GM23338 (cell line): ENCODE measurements around the gene ZNF611. TPM values are rescaled to one million over a fixed set of nuclear protein-coding genes. Genes with fewer than 3 reads are reported as not detected.
"Not testable (repeated sequence)": the region's sequence is repeated elsewhere in the genome, so short reads cannot be mapped to it uniquely, and the experiment has no call there.

Source experiments
- ATAC-seq: fragments of 200-7000 bp; cut with Tn5 transposase; 3 replicates; pipeline ENCODE4 v1.9.1; 2020
- DNase-seq: peaks from one replicate; pipeline ENCODE4 v3.0.0-alpha.2; 2015; ENCODE audit warnings: low spot score
- H2AFZ ChIP-seq: fragments of 200-600 bp; sonication (generic); 2 replicates; pipeline ENCODE4 v1.8.0; 2016; ENCODE audit warnings: antibody characterized with exemption, mild to moderate bottlenecking, moderate library complexity
- H3F3A ChIP-seq: fragments of 200-600 bp; sonication (generic); replicated peaks from 2 replicates; pipeline ENCODE4 v1.8.0; 2017; ENCODE audit warnings: antibody characterized with exemption, mixed run types, low read depth
- H3K27ac ChIP-seq: fragments of 200-600 bp; sonication (generic); 2 replicates; pipeline ENCODE4 v1.6.1; 2016; ENCODE audit warnings: low read depth
- H3K27me3 ChIP-seq: fragments of 200-600 bp; sonication (generic); 2 replicates; pipeline ENCODE4 v1.8.0; 2016; ENCODE audit warnings: mild to moderate bottlenecking, mixed run types, moderate library complexity; ENCODE audit not compliant: insufficient read depth
- H3K36me3 ChIP-seq: fragments of 200-600 bp; sonication (generic); 2 replicates; pipeline ENCODE4 v1.8.0; 2016; ENCODE audit warnings: mild to moderate bottlenecking; ENCODE audit not compliant: insufficient read depth
- H3K4me1 ChIP-seq: fragments of 200-600 bp; sonication (generic); 2 replicates; pipeline ENCODE4 v1.8.0; 2016; ENCODE audit warnings: mild to moderate bottlenecking, moderate library complexity; ENCODE audit not compliant: insufficient read depth
- H3K4me2 ChIP-seq: fragments of 200-600 bp; sonication (generic); 2 replicates; pipeline ENCODE4 v1.7.1; 2017; ENCODE audit warnings: mixed run types
- H3K4me3 ChIP-seq: fragments of 200-600 bp; sonication (generic); 2 replicates; pipeline ENCODE4 v1.6.1; 2016; ENCODE audit warnings: mixed run types
- H3K79me2 ChIP-seq: fragments of 200-600 bp; sonication (generic); replicated peaks from 2 replicates; pipeline ENCODE4 v1.8.0; 2017; ENCODE audit warnings: mild to moderate bottlenecking; ENCODE audit not compliant: insufficient read depth
- H3K9me2 ChIP-seq: fragments of 200-600 bp; sonication (generic); 2 replicates; pipeline ENCODE4 v1.8.0; 2017; ENCODE audit not compliant: insufficient read depth
- H4K20me1 ChIP-seq: fragments of 200-600 bp; sonication (generic); replicated peaks from 2 replicates; pipeline ENCODE4 v1.8.0; 2017; ENCODE audit warnings: mild to moderate bottlenecking; ENCODE audit not compliant: insufficient read depth
- H3K27ac Mint-ChIP-seq: 2 replicates; pipeline ENCODE4 v1.8.0; 2020; ENCODE audit warnings: inconsistent platforms, mild to moderate bottlenecking, moderate library complexity, mixed read lengths
- H3K27me3 Mint-ChIP-seq: 3 replicates; pipeline ENCODE4 v1.8.0; 2022; ENCODE audit warnings: low read depth, mild to moderate bottlenecking, moderate library complexity, mixed read lengths, inconsistent platforms; ENCODE audit not compliant: insufficient read depth, poor library complexity
- H3K36me3 Mint-ChIP-seq: 3 replicates; pipeline ENCODE4 v1.8.0; 2021; ENCODE audit warnings: low read depth, mild to moderate bottlenecking, inconsistent platforms, moderate library complexity, mixed read lengths
- H3K4me1 Mint-ChIP-seq: 3 replicates; pipeline ENCODE4 v1.8.0; 2020; ENCODE audit warnings: mild to moderate bottlenecking, inconsistent platforms, mixed read lengths
- H3K4me3 Mint-ChIP-seq: 3 replicates; pipeline ENCODE4 v1.8.0; 2021; ENCODE audit warnings: moderate library complexity, mild to moderate bottlenecking, inconsistent platforms, mixed read lengths
- H3K9me3 Mint-ChIP-seq: 3 replicates; pipeline ENCODE4 v1.8.0; 2020; ENCODE audit warnings: moderate library complexity, mild to moderate bottlenecking, inconsistent platforms, mixed read lengths
- JUNB ChIP-seq: IDR thresholded peaks from one replicate; pipeline ENCODE4 v1.6.1; 2016; ENCODE audit warnings: antibody characterized with exemption; ENCODE audit not compliant: unreplicated experiment
- STAT1 ChIP-seq: IDR thresholded peaks from one replicate; pipeline ENCODE4 v1.6.1; 2016; ENCODE audit warnings: antibody characterized with exemption; ENCODE audit not compliant: unreplicated experiment
- ZNF114 ChIP-seq: fragments of 250-450 bp; sonication (Bioruptor Pico); IDR thresholded peaks from 2 replicates; pipeline ENCODE4 v1.5.0; 2020; ENCODE audit warnings: mild to moderate bottlenecking, moderate library complexity
- ZNF331 ChIP-seq: fragments of 250-450 bp; sonication (Bioruptor Pico); IDR thresholded peaks from 2 replicates; pipeline ENCODE4 v1.5.0; 2020; ENCODE audit warnings: low read depth, mild to moderate bottlenecking, moderate library complexity
- polyA plus RNA-seq: library from polyadenylated mRNA; unstranded; fragments of >200 nt; fragmentation: Nextera tagmentation; extraction: Ambion mirVana; gene quantifications from 2 replicates; pipeline ENCODE4 v1.2.1, GENCODE V29; 2016
- total RNA-seq: library from RNA; depleted of rRNA; stranded (reverse); fragments of >200 nt; shearing (Covaris generic); gene quantifications from 2 replicates; pipeline ENCODE4 v1.2.3, GENCODE V29; 2014
- TF ChIP-seq, protein P1 (sequence below): IDR thresholded peaks from 2 replicates; pipeline ENCODE4 v1.6.1; 2016; ENCODE audit warnings: antibody characterized with exemption
- TF ChIP-seq, protein P2 (sequence below): fragments of 250-450 bp; sonication (Bioruptor Pico); IDR thresholded peaks from 2 replicates; pipeline ENCODE4 v1.5.0; 2020; ENCODE audit warnings: mild to moderate bottlenecking, moderate library complexity

ZNF611 gene
- total and polyA plus RNA-seq, 2 experiments from 2014 or later, result 5.3 to 16.4 TPM

DNA sequence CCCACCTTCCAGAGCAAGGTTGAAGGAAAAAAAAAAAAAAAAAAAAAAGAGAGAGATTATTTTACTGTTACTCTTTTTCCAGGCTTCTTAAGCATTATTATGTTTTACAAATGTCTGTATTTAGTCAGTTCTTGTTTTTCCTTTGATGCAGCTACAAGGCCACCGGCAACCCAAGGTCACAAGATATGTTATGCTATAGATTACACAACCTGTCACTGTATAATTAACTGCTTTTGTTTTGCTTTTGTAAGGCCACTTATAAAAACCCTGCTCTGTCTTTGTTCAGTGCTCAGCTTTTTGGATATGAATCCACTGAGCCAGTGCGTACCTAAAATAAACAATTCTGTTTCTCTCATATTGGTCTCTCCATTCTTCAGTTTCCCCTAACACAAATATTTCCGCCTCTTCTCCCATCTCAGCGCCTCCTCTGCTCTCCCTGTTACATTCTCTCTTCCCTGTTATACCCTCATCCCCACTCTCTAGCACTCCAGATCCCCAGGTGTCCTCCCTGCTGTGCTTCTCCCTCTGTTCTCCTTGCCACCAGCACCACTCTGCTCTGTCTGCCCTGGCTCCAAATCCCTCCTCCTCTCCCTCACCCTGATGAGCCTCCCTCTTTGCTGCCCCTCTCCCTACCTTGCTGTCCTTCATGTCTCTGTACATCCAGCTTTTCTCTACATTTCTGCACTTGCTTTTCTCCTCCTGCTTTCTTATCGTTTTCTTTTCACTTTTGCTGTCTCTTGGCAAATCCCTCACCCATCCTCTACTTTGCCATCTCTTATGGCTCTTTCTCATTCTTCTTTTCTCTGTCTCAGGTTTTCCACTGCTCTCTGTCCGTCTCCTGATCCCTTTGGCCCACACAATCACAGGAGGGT is 45.7 kb downstream of the ZNF611 start:
- H3K27ac ChIP-seq, H3F3A ChIP-seq, H3K9me2 ChIP-seq, H3K27ac Mint-ChIP-seq, H3K9me3 Mint-ChIP-seq, H3K79me2 ChIP-seq, H3K36me3 Mint-ChIP-seq, DNase-seq, H4K20me1 ChIP-seq, H3K36me3 ChIP-seq, ATAC-seq: not testable (repeated sequence)
- Histone ChIP-seq H3K4me2 (peak overlapping the region; percentile 92), H3K4me1 (0 out of 2 replicates have a peak, but pooled peaks cover 11% of the 10 kb centered on the region), H2AFZ (peak overlapping the region; percentile 83; the same call in 1 of the 2 replicates), H3K27me3 (peaks cover 43% of the 10 kb centered on the region), H3K4me3 (peak overlapping the region; percentile 80)
- Mint-ChIP-seq H3K4me3 (peak overlapping the region; percentile 88), H3K4me1 (peaks cover 15% of the 10 kb centered on the region), H3K27me3 (peaks cover 24% of the 10 kb centered on the region)

DNA sequence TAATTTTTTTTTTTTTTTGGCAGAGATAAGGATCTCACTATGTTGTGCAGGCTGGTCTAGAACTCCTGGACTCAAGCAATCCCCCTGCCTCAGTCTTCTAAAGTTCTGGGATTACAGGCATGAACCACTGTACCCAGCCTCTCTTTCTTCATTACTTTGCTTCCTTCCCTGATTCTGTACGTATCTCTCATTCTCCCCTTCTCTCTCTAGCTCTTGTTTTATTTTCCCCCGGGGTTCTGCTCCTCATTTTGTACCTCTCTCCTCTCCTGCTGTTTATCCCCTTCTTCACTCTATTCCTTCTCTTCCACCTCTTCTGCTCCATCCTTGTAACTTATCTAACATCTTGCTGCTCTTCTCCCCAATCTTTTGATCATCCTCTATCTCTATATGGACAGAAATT is 46.5 kb downstream of the ZNF611 start:
- Histone ChIP-seq H3K4me1 (0 out of 2 replicates have a peak, but pooled peaks cover 11% of the 10 kb centered on the region), H3K27ac (no peak overlapping the region), H3K4me3 (no peak overlapping the region), H2AFZ (no peak overlapping the region), H3K36me3 (no peaks in the 10 kb centered on the region), H3F3A (0 out of 2 replicates have a peak, but pooled peaks cover 9% of the 10 kb centered on the region), H3K9me2 (no peaks in the 10 kb centered on the region), H3K27me3 (peaks cover 43% of the 10 kb centered on the region), H4K20me1 (peaks cover 4% of the 10 kb centered on the region; the same call in 1 of the 2 replicates), H3K79me2 (no peaks in the 10 kb centered on the region), H3K4me2 (no peak overlapping the region)
- no peak for TF ChIP-seq ZNF331 (CRISPR knock-in tag)
- Mint-ChIP-seq H3K36me3 (no peaks in the 10 kb centered on the region; the same call in 2 of the 3 replicates), H3K9me3 (no peaks in the 10 kb centered on the region; the same call in 2 of the 3 replicates), H3K4me3 (no peak overlapping the region), H3K4me1 (peaks cover 15% of the 10 kb centered on the region), H3K27me3 (peaks cover 24% of the 10 kb centered on the region), H3K27ac (no peak overlapping the region)
- DNase-seq (no peak), ATAC-seq (no peak)

DNA sequence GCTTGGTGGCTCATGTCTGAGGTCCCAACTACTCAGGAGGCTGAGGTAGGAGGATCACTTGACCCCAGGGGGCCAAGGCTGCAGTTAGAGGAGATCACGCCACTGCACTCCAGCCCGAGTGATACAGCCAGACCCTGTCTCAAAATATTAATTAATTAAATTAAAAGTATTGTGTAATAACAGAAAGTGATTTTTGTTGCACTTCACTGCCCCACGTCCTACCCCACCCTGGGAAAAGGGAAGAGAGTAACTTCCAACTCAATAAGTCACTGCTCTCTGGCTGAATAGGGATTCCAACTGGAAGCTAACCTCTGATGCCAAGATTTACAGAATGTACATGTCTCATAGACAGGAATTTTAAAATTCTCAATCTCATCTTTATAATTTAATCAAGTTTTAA is 47.2 kb downstream of the ZNF611 start:
- Histone ChIP-seq H2AFZ (no peak overlapping the region), H4K20me1 (peaks cover 4% of the 10 kb centered on the region; the same call in 1 of the 2 replicates), H3K4me2 (no peak overlapping the region), H3K4me1 (0 out of 2 replicates have a peak, but pooled peaks cover 11% of the 10 kb centered on the region), H3K79me2 (no peaks in the 10 kb centered on the region), H3K27me3 (peaks cover 41% of the 10 kb centered on the region), H3K4me3 (no peak overlapping the region), H3K27ac (no peak overlapping the region), H3F3A (0 out of 2 replicates have a peak, but pooled peaks cover 9% of the 10 kb centered on the region), H3K36me3 (no peaks in the 10 kb centered on the region), H3K9me2 (no peaks in the 10 kb centered on the region)
- Mint-ChIP-seq H3K27ac (no peak overlapping the region), H3K9me3 (no peaks in the 10 kb centered on the region; the same call in 2 of the 3 replicates), H3K36me3 (peaks cover 3% of the 10 kb centered on the region; the same call in 1 of the 3 replicates), H3K4me3 (no peak overlapping the region), H3K4me1 (peaks cover 15% of the 10 kb centered on the region), H3K27me3 (peaks cover 26% of the 10 kb centered on the region)
- no peak for DNase-seq
- ATAC-seq, result no peak
- TF ChIP-seq, protein P1, sequence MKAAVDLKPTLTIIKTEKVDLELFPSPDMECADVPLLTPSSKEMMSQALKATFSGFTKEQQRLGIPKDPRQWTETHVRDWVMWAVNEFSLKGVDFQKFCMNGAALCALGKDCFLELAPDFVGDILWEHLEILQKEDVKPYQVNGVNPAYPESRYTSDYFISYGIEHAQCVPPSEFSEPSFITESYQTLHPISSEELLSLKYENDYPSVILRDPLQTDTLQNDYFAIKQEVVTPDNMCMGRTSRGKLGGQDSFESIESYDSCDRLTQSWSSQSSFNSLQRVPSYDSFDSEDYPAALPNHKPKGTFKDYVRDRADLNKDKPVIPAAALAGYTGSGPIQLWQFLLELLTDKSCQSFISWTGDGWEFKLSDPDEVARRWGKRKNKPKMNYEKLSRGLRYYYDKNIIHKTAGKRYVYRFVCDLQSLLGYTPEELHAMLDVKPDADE, result no peak
- no peak for TF ChIP-seq STAT1
- no peak for TF ChIP-seq JUNB
- TF ChIP-seq, protein P2, sequence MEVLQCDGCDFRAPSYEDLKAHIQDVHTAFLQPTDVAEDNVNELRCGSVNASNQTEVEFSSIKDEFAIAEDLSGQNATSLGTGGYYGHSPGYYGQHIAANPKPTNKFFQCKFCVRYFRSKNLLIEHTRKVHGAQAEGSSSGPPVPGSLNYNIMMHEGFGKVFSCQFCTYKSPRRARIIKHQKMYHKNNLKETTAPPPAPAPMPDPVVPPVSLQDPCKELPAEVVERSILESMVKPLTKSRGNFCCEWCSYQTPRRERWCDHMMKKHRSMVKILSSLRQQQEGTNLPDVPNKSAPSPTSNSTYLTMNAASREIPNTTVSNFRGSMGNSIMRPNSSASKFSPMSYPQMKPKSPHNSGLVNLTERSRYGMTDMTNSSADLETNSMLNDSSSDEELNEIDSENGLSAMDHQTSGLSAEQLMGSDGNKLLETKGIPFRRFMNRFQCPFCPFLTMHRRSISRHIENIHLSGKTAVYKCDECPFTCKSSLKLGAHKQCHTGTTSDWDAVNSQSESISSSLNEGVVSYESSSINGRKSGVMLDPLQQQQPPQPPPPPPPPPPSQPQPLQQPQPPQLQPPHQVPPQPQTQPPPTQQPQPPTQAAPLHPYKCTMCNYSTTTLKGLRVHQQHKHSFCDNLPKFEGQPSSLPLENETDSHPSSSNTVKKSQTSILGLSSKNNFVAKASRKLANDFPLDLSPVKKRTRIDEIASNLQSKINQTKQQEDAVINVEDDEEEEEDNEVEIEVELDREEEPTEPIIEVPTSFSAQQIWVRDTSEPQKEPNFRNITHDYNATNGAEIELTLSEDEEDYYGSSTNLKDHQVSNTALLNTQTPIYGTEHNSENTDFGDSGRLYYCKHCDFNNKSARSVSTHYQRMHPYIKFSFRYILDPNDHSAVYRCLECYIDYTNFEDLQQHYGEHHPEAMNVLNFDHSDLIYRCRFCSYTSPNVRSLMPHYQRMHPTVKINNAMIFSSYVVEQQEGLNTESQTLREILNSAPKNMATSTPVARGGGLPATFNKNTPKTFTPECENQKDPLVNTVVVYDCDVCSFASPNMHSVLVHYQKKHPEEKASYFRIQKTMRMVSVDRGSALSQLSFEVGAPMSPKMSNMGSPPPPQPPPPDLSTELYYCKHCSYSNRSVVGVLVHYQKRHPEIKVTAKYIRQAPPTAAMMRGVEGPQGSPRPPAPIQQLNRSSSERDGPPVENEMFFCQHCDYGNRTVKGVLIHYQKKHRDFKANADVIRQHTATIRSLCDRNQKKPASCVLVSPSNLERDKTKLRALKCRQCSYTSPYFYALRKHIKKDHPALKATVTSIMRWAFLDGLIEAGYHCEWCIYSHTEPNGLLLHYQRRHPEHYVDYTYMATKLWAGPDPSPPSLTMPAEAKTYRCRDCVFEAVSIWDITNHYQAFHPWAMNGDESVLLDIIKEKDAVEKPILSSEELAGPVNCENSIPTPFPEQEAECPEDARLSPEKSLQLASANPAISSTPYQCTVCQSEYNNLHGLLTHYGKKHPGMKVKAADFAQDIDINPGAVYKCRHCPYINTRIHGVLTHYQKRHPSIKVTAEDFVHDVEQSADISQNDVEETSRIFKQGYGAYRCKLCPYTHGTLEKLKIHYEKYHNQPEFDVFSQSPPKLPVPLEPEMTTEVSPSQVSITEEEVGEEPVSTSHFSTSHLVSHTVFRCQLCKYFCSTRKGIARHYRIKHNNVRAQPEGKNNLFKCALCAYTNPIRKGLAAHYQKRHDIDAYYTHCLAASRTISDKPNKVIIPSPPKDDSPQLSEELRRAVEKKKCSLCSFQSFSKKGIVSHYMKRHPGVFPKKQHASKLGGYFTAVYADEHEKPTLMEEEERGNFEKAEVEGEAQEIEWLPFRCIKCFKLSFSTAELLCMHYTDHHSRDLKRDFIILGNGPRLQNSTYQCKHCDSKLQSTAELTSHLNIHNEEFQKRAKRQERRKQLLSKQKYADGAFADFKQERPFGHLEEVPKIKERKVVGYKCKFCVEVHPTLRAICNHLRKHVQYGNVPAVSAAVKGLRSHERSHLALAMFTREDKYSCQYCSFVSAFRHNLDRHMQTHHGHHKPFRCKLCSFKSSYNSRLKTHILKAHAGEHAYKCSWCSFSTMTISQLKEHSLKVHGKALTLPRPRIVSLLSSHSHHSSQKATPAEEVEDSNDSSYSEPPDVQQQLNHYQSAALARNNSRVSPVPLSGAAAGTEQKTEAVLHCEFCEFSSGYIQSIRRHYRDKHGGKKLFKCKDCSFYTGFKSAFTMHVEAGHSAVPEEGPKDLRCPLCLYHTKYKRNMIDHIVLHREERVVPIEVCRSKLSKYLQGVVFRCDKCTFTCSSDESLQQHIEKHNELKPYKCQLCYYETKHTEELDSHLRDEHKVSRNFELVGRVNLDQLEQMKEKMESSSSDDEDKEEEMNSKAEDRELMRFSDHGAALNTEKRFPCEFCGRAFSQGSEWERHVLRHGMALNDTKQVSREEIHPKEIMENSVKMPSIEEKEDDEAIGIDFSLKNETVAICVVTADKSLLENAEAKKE (CRISPR knock-in tag), result no peak
- TF ChIP-seq ZNF114, result no peak
